ENCODE results near the gene ARHGAP24.

Gene ARHGAP24

DNA sequence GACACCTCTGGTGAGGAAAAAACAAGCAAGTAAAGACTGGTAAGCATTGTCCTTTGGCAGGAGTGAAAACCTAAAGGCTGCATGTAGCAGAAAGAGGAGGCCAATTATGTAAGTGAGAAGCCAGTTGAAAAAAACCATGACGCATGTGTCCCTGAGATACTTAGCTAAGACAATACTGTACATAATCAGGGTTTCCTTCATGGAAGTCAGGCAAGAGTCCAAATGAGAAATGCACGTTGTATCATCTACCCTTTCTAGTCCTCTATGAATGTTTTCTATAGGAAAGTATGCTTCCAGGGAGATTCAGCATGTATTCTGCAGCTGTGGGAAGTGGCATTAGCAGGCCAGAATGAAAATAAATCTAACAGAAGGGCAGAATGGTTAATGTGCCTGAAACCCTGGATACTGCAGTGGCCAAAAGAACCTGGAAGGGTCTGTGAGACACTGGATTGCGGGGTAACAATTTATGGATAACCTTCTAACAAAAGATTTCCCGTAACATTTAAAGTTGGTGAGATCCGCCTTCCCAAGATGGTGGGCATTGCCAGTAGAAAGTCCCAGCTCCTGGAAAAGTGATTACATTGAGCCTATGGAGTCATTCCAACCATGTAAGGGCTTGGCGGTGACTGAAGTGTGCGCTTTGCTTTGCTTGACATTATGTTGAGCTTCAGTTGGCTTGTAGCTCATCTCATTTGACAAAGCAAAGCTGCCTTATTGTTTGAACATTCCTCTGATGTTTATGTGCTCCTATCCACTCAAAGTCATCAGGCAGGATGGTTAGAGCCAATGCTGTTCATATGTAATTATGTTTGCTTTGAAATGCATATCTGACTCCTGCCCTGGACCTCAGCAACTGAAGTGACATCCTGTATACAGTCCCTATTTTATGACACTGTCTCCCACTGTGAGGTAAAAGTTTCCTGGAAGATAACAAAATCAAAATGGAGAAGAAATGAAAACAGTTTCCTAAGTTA is 200.4 kb downstream of the ARHGAP24 start:
- DNase-seq: no peak
- intact Hi-C loops (cut with DNase I): no loop called here

GRCh38 chr4:85676050-85676425 is 201.1 kb downstream of the ARHGAP24 start:
- intact Hi-C loops (cut with DNase I): no loop called here
- no peak for DNase-seq

DNA sequence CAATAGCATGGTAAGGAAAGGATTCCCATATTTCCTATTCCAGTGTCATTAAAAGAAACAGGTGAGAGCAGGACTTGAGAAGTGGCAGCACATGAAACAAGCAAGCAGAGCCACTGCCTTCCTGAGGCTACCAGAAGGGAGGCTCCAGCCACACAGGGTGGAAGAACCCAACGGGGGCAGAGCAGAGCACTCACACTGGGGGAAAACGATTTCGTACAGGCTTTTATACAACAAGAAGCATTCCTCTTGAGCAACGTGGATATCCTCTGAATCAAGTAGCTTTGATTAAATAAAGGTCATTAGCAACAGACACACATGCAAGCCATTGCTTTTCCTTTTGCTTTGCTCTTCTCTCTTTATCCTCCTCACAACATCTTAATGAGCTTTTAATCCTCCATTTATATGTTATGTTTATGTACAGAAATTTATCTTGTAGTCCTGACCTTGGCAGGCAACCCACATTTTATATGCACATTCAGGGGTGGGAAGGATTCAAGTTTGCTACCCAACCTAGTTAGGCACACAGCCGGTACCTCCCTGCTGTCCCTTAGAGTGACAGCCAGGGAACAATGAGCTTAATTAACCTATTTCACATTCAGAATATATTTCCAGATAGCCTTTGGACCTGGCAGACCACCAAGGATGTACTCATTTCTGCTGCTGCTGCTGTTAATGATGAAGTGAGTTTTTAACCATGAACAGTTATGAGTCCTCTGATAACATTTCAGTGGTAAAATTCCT is 202.1 kb downstream of the ARHGAP24 start:
- DNase-seq: peak in 1 of 42 donors; percentile 22

GRCh38 chr4:85681221-85681657 is 206.3 kb downstream of the ARHGAP24 start:
- intact Hi-C loops (cut with DNase I): no loop called here
- peak in 34 of 42 donors; percentile 8 to 75 (median 44) for DNase-seq

More for the DNA sequence above, 202.1 kb downstream of the ARHGAP24 start:
- intact Hi-C loops (cut with DNase I): no loop called here

- intact Hi-C loops (cut with DNase I): no loop called here
- no peak for DNase-seq
Observed at GRCh38 chr4:85681921-85682320, 207.0 kb downstream of the ARHGAP24 start.

DNA sequence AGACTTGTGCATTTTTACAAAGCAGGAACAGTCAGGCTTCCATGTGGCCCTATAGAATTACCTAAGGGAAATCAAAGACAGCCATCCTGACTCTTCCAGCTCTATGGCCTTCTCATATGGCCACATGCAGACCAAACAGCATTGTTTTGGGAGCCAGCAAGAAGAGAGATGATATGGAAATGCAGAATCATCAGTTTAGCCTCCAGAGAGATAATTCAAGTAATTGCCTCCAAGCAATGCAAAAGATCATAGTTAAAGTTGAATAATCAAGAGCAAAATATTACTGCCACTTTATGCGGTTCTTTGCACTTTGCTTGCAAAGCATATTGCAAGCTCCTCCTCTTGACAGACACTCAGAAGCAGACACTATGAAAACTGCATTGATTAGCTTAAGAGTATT is 207.4 kb downstream of the ARHGAP24 start:
- intact Hi-C loops (cut with DNase I): no loop called here
- DNase-seq: no peak

DNA sequence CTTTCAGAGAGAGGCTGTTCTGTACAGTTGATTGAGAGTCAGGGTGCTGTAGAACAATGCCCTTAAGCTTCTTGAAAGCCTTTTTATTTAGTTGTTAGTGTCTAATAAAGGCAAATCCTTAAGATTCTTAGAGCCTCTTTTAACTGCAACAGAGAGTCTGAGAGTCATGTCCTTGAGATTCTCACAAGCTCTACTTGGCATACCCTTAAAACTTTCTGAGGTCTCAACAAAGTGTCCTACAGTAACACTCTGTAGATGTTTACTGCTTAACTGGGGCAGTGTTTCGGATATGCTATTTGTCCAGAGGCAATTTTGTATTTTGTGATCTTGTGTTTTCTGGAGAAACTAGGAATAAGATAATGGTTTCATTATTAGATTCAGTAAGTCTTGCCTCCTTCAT is 209.7 kb downstream of the ARHGAP24 start:
- intact Hi-C loops (cut with DNase I): no loop called here
- DNase-seq: no peak

DNA sequence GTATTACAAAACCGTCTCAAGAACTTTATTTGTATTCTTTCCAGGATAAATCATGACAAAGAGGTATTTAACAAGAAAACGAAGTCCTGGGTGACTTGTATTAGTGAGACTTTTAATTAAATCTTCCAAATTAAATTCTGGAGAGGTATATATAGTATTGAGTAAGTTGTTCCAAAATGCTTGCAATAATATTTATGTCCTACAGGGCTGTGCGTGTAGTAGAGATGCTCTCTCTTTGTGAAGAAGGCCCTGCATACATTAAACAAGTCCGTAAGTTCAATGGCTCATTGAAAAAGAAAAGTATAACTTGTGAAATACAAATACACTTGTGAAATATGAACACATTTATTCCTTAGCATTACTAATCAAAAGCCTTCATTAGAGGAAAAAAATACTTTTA is 211.4 kb downstream of the ARHGAP24 start:
- DNase-seq: no peak
- intact Hi-C loops (cut with DNase I): no loop called here

GRCh38 chr4:85688055-85688740 is 213.2 kb downstream of the ARHGAP24 start:
- intact Hi-C loops (cut with DNase I): no loop called here

DNA sequence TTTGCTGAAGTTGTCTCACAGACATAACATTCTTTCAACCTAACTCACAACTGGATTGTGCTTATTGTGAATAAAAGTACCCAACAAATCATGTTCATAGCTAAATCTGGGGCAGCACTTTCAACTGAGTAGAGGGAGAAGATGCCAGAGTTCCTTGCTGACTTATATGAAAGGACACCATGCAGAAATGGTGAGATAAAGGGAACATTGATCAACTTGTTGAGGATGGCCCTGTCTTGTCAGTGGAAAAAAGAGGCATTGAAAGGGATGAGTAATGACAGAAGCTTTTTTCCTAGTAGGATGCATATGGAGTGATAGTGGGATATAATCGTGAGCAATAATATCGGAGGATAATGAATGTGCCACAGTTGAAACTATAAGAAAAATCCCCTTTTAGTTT is 221.7 kb downstream of the ARHGAP24 start:
- DNase-seq: no peak
- intact Hi-C loops (cut with DNase I): no loop called here

More at GRCh38 chr4:85688055-85688740, 213.2 kb downstream of the ARHGAP24 start:
- DNase-seq: no peak

- intact Hi-C loops (cut with DNase I): no loop called here
- no peak for DNase-seq
Observed at GRCh38 chr4:85697854-85698253, 222.9 kb downstream of the ARHGAP24 start.

GRCh38 chr4:85700362-85700761 is 225.4 kb downstream of the ARHGAP24 start:
- no peak for DNase-seq
- intact Hi-C loops (cut with DNase I): no loop called here

DNA sequence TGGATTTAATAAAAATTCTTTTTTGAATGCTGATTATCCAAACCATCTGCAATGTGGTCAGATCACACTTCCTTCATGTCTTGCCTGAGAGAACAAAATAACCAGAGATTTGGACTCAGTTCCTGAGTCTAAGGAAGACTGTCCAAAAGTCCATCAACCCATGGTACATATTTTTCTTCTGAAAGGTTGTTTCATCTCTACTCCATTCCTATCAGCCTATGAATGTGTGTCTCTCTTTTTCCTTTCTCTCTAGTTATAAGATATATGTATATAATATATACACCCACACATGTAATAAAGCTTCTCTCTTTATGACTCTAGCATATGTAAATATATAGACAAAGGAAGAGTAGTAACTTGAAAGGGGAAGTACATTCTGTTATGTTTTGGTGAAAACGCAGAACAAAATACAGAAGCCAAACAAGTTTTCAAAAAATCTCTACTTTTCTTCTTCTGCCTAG is 226.9 kb downstream of the ARHGAP24 start:
- intact Hi-C loops (cut with DNase I): no loop called here
- DNase-seq: no peak

GRCh38 chr4:85703096-85703495 is 228.1 kb downstream of the ARHGAP24 start:
- DNase-seq: no peak
- intact Hi-C loops (cut with DNase I): no loop called here

DNA sequence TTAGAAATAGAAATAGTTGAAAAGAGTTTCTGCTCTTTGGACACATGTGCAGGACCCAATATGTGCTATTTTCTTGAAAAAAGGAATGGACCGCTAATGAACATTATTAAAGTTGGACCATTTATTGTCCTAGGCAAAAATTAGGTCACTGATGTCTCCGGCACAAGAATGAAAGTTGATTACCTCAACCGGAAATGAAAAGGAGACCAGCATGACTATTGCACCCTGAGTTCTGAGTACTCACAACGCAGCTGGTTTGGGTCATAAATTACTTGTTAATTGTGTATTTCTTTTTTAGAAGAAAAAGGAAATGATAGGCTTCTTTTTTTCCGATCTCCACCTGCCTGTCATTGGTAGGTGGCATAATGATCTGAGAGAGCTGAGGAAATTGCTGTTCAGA is 232.7 kb downstream of the ARHGAP24 start:
- DNase-seq: no peak
- intact Hi-C loops (cut with DNase I): no loop called here

- intact Hi-C loops (cut with DNase I): no loop called here
- no peak for DNase-seq
Observed at GRCh38 chr4:85708468-85708867, 233.5 kb downstream of the ARHGAP24 start.

DNA sequence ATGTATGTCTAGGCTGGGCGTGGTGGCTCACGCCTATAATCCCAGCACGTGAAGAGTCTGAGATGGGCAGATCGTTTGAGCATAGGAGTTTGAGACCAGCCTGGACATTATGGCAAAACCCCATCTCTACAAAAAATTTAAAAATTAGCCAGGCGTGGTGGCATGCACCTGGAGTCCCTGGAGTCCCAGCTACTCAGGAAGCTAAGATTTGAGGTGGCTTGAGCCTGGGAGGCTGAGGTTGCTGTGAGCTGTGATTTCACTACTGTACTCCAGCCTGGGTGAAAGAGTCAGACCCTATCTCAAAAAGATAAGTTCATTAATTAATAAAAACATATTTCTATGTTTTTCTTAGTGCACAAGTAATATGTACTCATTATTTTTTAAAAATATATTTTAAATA is 238.1 kb downstream of the ARHGAP24 start:
- intact Hi-C loops (cut with DNase I): no loop called here
- DNase-seq: no peak

GRCh38 chr4:85715991-85716737 is 241.2 kb downstream of the ARHGAP24 start:
- DNase-seq: no peak
- intact Hi-C loops (cut with DNase I): no loop called here

- no peak for DNase-seq
- intact Hi-C loops (cut with DNase I): no loop called here
Observed at GRCh38 chr4:85717351-85717750, 242.4 kb downstream of the ARHGAP24 start.

Measured in head of caudate nucleus (tissue), 42 donors.